GM12872 (cell line): ENCODE measurements around the gene YWHAQ.

Experiments used
- CTCF ChIP-seq: IDR thresholded peaks from 3 replicates; pipeline ENCODE4 v1.5.1; 2011; ENCODE audit warnings: low read depth, mild to moderate bottlenecking, low read length, moderate library complexity; ENCODE audit not compliant: insufficient read depth

The YWHAQ gene

GRCh38 chr2:9654452-9655100, 23.8 kb upstream of the YWHAQ start:
- TF ChIP-seq CTCF = no peak

- no peak for TF ChIP-seq CTCF
These were observed 22.9 kb upstream of the YWHAQ start for GRCh38 chr2:9653485-9654271.

- TF ChIP-seq CTCF = no peak
These were observed 22.2 kb upstream of the YWHAQ start for GRCh38 chr2:9652898-9653479.

GRCh38 chr2:9652267-9652666, 21.5 kb upstream of the YWHAQ start:
- no peak for TF ChIP-seq CTCF

GRCh38 chr2:9650119-9650821, 19.5 kb upstream of the YWHAQ start:
- TF ChIP-seq CTCF = no peak

GRCh38 chr2:9649261-9649660, 18.5 kb upstream of the YWHAQ start:
- TF ChIP-seq CTCF = no peak

GRCh38 chr2:9648821-9649220, 18.0 kb upstream of the YWHAQ start:
- no peak for TF ChIP-seq CTCF
